Measurements from ENCODE around the gene ESRRB. TPM values are rescaled to one million over a fixed set of nuclear protein-coding genes. Genes with fewer than 3 reads are reported as not detected.

ESRRB gene
- total RNA-seq, 1 experiment from 2014 or later = not detected

DNA sequence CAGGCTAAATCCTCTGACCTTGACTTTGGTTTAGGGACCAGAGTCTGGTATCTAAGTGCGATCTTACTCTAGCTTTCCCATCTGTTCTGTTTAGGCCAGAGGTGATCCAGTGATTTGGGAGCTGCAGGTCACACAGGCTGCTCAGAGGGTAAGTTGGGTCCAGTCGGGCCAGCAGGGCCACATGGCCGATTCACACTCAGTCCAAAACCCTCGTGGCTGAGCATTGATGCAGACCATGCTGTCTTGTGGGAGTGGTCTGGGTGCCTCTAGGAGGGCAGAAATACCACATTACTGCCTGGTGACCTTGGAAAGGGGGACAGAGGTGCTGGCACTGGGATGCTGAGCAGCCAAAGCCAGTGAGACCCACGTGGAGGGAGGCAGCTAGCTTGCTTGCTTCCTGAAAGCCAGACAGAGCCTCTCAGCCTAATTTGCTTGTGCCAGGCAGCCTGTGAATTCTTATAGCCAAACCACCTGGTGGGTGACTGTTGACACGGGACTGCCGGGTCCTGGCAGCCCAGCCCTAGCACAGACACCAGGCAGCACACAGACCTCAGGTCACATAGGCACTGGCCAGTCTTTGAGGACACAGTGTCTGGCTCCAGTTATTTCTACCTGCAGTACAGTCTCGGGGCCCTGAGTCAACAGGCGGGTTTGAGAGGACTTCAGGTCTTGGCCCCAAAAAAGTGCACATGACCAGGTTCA is 31.7 kb downstream of the ESRRB start:
- no peak for DNase-seq (ENCODE audit: low read depth)

GRCh38 chr14:76408877-76409276 is 32.9 kb downstream of the ESRRB start:
- DNase-seq (ENCODE audit: low read depth) = no peak

GRCh38 chr14:76412501-76412900 is 36.6 kb downstream of the ESRRB start:
- DNase-seq (ENCODE audit: low read depth) = no peak

GRCh38 chr14:76413106-76413961 is 37.4 kb downstream of the ESRRB start:
- no peak for DNase-seq (ENCODE audit: low read depth)

DNA sequence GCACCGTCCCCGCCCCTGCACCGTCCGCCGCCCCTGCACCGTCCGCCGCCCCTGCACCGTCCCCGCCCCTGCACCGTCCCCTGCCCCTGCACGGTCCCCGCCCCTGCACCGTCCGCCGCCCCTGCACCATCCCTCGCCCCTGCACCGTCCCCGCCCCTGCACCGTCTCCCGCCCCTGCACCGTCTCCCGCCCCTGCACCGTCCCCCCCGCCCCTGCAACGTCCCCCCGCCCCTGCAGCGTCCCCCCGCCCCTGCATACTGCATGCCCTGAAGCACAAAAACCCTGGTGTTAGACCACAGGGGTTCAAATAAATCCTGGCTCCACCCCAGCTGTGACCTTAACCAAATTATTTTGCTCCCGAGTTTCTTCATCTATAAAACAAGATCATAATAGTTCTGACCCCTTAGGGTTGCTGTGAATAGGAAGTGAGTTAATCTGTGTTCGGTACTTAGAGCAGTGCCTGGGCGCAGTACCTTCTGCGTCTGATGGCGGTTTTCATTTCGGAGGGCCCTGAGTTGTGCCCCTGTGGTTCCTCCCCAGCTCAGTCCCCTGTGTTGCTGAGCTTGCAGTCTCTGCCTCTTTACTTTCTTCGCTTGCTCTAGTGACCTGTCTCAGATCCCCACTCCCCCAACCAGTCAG is 38.1 kb downstream of the ESRRB start:
- DNase-seq (ENCODE audit: low read depth) = no peak

DNA sequence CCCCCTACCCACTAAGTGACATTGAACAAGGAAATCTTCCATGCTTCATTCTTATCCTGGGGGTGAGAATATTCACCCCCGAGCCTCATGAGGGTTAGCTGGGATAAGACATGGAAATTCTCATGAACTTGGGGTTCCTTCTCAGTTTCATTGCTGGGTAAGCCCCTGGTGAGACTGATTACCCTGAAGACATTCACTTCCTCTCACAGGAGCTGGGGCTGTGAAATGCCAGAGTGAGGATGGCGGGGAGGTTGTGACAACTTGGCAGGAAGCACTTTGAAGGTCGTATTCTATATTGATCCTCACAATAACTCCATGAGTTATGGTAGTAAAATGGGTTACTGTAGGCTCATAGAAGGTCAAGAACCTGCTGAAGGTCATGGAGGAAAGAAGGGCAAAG is 43.5 kb downstream of the ESRRB start:
- no peak for DNase-seq (ENCODE audit: low read depth)

GRCh38 chr14:76420827-76421226 is 44.9 kb downstream of the ESRRB start:
- DNase-seq (ENCODE audit: low read depth) = no peak

DNA sequence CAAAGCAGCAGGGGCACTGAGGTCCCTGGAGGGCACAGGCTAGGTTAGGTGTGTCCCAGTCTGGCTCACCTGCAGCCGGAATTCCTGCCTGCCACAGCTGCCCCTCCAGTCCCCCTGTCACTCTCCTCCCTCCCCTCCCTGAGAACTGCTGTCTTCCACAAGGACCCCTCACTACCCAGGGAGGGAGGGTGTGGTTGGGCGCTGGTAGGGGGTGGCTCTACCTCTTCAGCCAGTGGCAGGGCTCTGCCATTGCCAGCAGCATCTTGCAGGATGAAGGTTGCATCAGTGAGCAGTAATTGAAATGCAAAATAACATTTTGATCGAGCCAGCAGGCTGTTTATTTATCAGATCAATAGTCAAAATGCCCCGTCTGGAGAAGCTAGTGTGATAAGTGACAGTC is 45.7 kb downstream of the ESRRB start:
- DNase-seq (ENCODE audit: low read depth) = no peak

DNA sequence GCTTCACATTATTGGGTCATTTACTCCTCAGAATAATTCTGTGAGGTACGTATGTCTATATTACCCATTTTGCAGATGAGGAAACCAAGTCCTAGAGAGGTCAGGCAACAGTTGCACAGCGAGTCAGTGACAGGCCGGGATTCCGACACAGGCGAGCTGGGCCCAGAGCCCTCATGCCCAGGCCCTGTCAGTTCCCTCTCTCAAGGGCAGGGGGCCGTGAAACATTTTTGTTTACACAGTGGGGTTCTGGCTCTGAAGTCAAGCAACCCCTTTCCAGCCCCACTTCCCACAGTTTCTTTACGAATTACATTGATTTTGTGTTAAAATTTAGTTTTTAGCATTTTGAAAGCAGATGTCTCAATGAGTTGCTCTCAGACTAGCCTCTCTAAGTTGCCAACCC is 46.7 kb downstream of the ESRRB start:
- no peak for DNase-seq (ENCODE audit: low read depth)

- DNase-seq (ENCODE audit: low read depth) = no peak
Observed at GRCh38 chr14:76423534-76423933, 47.6 kb downstream of the ESRRB start.

GRCh38 chr14:76424359-76424758 is 48.4 kb downstream of the ESRRB start:
- no peak for DNase-seq (ENCODE audit: low read depth)

DNA sequence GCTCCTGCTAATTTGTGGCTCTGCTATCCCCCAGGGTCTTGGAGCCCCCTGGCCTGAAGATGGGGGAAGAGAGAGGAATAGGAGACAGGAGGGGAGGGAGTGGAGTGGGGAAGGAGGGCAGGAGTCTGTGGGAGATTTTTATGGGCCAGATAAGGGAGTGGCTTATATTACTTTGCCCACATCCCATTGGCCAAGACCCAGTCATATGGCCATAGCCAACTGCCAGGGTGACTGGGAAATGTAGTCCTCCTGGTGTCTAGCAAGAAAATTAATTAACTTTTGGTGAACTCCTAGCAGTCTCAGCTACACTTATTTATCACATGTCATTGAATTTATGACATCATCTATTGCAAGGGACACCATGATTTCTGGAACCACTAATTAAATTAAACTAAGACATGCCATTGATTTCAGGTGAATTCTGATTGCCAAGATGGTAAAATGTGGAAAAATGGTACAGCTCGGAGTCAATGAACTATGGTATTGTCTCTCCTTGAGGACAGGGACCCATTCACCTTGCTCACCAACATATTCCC is 50.3 kb downstream of the ESRRB start:
- no peak for DNase-seq (ENCODE audit: low read depth)

- no peak for DNase-seq (ENCODE audit: low read depth)
Observed at GRCh38 chr14:76428611-76429010, 52.7 kb downstream of the ESRRB start.

DNA sequence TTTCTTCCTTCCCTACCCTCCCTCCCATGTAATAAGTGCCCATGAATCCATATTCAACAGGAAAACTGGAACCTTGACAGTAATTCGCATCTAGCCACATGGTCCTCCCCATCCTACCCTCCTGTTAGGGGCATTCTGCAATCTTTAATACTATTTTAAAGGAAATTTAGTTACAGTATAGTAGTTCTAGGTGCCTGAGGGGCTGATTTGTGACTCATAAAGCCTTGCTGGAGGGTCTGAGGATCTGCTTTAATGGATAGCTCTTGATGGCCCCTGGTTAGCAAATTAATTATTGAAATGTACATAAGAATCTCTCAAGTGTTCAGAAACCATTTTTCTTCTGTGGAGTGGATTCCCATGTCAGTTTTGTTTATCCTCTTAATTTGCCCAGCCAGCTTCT is 54.1 kb downstream of the ESRRB start:
- no peak for DNase-seq (ENCODE audit: low read depth)

DNA sequence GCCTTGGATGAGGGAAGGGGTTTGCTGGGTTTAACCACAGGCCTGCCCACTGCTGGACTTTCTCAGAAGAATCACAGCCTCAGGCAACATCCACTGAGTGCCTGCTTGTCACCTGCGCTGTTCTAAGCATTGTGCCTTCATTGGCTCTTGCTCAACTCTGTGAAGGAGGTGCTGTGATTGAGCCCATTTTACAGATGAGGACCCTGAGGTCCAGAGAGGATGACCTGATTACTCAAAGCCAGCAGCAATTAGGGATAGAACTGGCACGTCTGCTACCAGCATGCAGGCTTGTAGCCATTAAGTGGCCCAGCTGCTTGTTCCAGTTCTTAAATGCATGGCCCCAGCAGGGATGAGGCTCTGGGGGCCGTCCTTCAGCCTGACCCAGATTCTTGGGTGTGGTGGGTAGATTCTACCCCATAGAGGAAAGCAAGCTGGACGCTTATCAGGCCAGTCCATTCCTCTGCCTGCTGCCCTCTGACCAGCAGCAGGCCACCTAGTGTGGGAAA is 54.6 kb downstream of the ESRRB start:
- no peak for DNase-seq (ENCODE audit: low read depth)

- DNase-seq (ENCODE audit: low read depth) = no peak
Observed at GRCh38 chr14:76431538-76431937, 55.6 kb downstream of the ESRRB start.

DNA sequence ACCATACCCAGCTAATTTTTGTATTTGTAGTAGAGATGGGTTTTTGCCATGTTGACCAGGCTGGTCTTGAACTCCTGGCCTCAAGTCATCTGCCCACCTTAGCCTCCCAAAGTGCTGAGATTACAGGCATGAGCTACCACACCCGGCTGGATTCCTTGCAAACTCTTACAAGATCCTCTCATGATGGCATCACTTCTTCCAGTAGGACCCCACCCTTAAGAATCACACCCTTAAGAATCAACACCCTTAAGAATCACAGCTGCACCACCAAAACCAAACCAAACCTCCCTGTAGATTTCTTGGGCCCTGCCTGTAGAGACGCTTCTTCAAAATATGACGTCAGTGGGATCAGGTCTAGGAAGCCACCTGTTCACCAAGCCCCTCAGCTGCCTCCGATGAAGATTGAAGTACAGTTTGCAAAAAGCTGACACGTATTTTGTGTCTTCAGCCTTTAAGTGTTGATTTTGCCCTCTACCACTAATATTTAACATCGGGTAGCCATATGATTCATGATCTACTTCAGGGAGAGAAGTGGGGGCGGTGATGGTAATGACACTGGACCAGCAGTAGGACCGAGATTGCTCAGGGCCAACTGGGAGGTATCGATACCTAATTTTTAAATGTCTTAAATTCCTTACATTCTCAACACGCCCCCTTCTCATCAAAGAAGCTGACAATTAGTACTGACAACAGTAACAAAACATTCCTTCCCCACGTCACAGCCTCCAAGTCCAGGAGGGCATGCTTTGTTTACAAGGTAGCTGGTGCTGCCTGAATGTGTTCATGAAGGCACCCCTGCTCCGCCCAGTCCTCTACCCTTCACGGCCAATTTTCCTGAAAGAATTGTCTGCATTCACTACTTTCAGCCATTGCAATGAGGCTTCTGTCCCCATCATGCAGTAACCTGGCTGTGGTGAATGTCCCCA is 57.2 kb downstream of the ESRRB start:
- no peak for DNase-seq (ENCODE audit: low read depth)

DNA sequence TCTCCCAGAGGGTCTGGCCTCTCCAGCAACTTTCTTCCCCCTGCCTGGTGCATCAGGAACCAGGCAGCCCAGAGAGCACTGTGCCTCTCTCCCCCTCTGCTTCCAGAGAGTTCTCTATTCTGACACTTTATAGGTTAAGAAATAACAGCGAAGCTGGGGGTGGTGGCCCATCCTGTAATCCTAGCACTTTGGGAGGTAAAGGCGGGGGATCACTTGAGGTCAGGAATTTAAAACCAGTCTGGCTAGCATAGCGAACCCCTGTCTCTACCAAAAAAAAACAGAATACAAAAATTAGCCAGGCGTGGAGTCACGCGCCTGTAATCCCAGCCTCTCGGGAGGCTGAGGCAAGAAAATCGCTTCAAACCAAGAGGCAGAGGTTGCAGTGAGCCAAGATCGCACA is 58.3 kb downstream of the ESRRB start:
- no peak for DNase-seq (ENCODE audit: low read depth)

GRCh38 chr14:76439237-76439775 is 63.4 kb downstream of the ESRRB start:
- DNase-seq (ENCODE audit: low read depth) = no peak

GRCh38 chr14:76446486-76446885 is 70.5 kb downstream of the ESRRB start:
- no peak for DNase-seq (ENCODE audit: low read depth)

DNA sequence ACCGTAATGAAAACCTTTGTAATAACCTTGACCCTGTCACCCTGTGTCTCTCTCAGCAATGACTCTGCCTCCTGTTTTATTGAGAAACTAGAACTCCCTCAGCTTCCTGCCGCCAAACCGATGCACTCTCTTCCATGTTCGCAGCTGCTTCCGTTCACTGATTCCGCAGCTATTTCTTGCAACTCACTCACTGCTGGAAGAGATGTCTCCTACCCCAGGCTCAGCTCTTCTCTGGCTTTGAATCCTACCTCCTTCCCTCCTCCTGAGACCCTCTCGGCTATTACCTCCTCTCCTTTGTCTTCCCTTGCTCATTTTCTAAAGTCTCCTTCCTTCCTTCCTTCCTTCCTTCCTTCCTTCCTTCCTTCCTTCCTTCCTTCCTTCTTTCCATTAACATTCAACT is 71.0 kb downstream of the ESRRB start:
- DNase-seq (ENCODE audit: low read depth) = no peak

Data from LHCN-M2 (cell line).